Chondrocyte (in vitro differentiated cells): ENCODE measurements around the gene CHEK1. TPM values are rescaled to one million over a fixed set of nuclear protein-coding genes. Genes with fewer than 3 reads are reported as not detected.

Source experiments
- DNase-seq: peaks from one replicate; pipeline ENCODE4 v3.0.0; 2021; ENCODE audit warnings: mixed read lengths, low spot score
- H3K27ac Mint-ChIP-seq: one replicate; pipeline ENCODE4 v1.8.0; 2021; ENCODE audit warnings: mild to moderate bottlenecking, moderate library complexity, mixed read lengths; ENCODE audit not compliant: unreplicated experiment
- H3K27me3 Mint-ChIP-seq: 2 replicates; pipeline ENCODE4 v1.8.0; 2021; ENCODE audit warnings: low read depth, mixed read lengths
- H3K36me3 Mint-ChIP-seq: 2 replicates; pipeline ENCODE4 v1.8.0; 2021; ENCODE audit warnings: low read depth, mixed read lengths
- H3K4me1 Mint-ChIP-seq: 2 replicates; pipeline ENCODE4 v1.8.0; 2021; ENCODE audit warnings: low read depth, mild to moderate bottlenecking, mixed read lengths
- H3K4me3 Mint-ChIP-seq: one replicate; pipeline ENCODE4 v1.8.0; 2021; ENCODE audit warnings: mild to moderate bottlenecking, moderate library complexity, mixed read lengths; ENCODE audit not compliant: unreplicated experiment
- H3K9me3 Mint-ChIP-seq: 2 replicates; pipeline ENCODE4 v1.8.0; 2021; ENCODE audit warnings: low read depth, mixed read lengths
- CTCF ChIP-seq: fragments of 200-600 bp; sonication (generic); IDR thresholded peaks from 2 replicates; pipeline ENCODE4 v1.5.0; 2021; ENCODE audit warnings: antibody characterized with exemption, mild to moderate bottlenecking, moderate library complexity
- total RNA-seq: library from RNA; stranded (reverse); gene quantifications from 3 replicates; pipeline ENCODE4 v1.2.1, GENCODE V29; 2021

CHEK1 gene
- total RNA-seq, 1 donor from 2014 or later, result 23.5 TPM

DNA sequence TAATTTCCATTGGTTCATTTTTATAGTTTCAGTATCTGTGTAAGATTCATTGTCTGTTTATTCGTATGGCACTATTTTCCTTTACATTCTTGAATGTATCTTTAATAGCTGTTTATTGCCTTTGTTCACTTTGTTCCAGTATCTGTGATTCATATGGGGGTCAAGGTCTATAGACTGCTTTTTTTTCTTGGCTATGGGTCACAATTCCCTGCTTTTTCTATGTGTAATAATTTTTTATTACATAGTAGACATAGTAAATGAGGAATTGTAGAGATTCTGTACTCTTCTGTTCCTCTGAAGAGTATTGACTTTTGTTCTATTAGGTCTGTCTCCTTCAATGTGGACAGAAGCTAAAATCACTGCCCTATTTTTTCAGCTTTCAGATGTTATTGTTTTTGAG, 45.2 kb downstream of the CHEK1 start:
- Mint-ChIP-seq H3K9me3 (peaks cover 17% of the 10 kb centered on the region), H3K27ac (no peak overlapping the region)

GRCh38 chr11:125671561-125671960, 46.6 kb downstream of the CHEK1 start:
- Mint-ChIP-seq H3K27ac (no peak overlapping the region), H3K9me3 (peaks cover 7% of the 10 kb centered on the region), H3K27me3 (no peaks in the 10 kb centered on the region), H3K4me1 (no peaks in the 10 kb centered on the region), H3K36me3 (peaks cover 18% of the 10 kb centered on the region), H3K4me3 (no peak overlapping the region)
- DNase-seq, result no peak
- no peak for TF ChIP-seq CTCF

More for the DNA sequence above, 45.2 kb downstream of the CHEK1 start:
- Mint-ChIP-seq H3K36me3 (peaks cover 24% of the 10 kb centered on the region), H3K4me1 (no peaks in the 10 kb centered on the region), H3K27me3 (no peaks in the 10 kb centered on the region), H3K4me3 (no peak overlapping the region)
- no peak for DNase-seq
- TF ChIP-seq CTCF, result no peak

GRCh38 chr11:125674210-125674609, 49.2 kb downstream of the CHEK1 start:
- no peak for DNase-seq
- Mint-ChIP-seq H3K4me1 (no peaks in the 10 kb centered on the region), H3K27ac (no peak overlapping the region), H3K36me3 (peaks cover 16% of the 10 kb centered on the region), H3K9me3 (no peaks in the 10 kb centered on the region), H3K27me3 (no peaks in the 10 kb centered on the region), H3K4me3 (no peak overlapping the region)
- no peak for TF ChIP-seq CTCF

DNA sequence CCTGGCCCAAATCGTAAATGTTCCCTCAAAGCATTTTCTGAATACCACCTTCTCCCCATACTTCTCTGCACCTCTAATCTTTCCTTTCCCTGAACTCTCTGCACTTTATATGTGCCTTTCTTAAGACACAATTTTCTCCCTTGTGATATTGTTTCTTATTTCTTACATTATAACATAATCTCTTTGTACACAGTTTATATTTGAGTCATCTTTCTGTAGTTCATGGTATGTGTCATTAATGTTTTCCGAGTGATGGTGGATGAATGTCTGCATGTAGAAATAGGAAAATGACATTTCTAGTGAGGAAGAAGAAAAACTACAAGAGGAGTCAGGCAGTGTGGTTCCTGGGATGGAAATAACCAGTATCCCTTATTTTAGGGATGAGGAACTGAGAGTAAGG, 50.2 kb downstream of the CHEK1 start:
- Mint-ChIP-seq H3K4me1 (no peaks in the 10 kb centered on the region), H3K27me3 (no peaks in the 10 kb centered on the region), H3K36me3 (peaks cover 14% of the 10 kb centered on the region), H3K27ac (no peak overlapping the region), H3K4me3 (no peak overlapping the region), H3K9me3 (no peaks in the 10 kb centered on the region)
- no peak for TF ChIP-seq CTCF
- DNase-seq, result no peak

- no peaks in the 10 kb centered on the region for H3K27me3 Mint-ChIP-seq
- no peak overlapping the region for H3K4me3 Mint-ChIP-seq
- no peaks in the 10 kb centered on the region for H3K4me1 Mint-ChIP-seq
- H3K9me3 Mint-ChIP-seq, result no peaks in the 10 kb centered on the region
- peaks cover 12% of the 10 kb centered on the region for H3K36me3 Mint-ChIP-seq
- no peak overlapping the region for H3K27ac Mint-ChIP-seq
- no peak for DNase-seq
- TF ChIP-seq CTCF, result peak; percentile 63
These were observed 54.4 kb downstream of the CHEK1 start for GRCh38 chr11:125679397-125679796.
